ENCODE measurements around the gene FOXD3. TPM values are rescaled to one million over a fixed set of nuclear protein-coding genes. Genes with fewer than 3 reads are reported as not detected.

The FOXD3 gene
- total RNA-seq, 4 donors from 2014 or later, result not detected

DNA sequence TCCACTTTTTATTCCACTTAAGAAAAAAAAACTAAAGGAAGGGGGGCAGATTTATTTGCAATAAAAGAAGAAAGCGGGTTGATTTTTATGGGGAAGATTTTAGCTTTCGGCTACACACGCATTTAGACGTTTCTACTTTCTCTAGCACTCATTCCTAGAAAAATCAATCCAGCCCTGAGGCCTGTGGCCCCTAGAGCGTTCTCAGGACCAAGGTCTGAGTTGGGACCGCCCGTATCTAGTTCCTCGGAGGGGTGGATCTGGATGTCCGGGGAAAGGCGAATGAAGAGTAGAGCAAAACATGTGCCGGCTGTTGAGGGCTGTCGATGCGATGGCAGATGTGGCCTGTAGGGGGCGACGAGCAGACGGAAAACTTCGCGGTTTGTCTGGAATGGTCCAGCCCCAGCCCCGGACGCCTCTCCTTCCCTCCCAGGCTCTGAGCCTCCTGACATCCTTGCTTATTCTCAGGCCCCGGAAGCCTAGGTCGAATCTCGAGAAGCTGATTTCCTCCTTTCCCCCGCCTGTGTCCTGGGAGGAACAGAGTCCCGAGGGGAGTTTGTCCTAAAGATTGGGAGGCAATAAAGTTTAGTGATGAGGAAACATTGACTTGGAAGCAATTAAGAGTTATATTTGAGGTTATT lies 5.2 kb downstream of the FOXD3 start:
- TF ChIP-seq, protein P1, sequence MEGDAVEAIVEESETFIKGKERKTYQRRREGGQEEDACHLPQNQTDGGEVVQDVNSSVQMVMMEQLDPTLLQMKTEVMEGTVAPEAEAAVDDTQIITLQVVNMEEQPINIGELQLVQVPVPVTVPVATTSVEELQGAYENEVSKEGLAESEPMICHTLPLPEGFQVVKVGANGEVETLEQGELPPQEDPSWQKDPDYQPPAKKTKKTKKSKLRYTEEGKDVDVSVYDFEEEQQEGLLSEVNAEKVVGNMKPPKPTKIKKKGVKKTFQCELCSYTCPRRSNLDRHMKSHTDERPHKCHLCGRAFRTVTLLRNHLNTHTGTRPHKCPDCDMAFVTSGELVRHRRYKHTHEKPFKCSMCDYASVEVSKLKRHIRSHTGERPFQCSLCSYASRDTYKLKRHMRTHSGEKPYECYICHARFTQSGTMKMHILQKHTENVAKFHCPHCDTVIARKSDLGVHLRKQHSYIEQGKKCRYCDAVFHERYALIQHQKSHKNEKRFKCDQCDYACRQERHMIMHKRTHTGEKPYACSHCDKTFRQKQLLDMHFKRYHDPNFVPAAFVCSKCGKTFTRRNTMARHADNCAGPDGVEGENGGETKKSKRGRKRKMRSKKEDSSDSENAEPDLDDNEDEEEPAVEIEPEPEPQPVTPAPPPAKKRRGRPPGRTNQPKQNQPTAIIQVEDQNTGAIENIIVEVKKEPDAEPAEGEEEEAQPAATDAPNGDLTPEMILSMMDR (IDR thresholded peaks at IDR 0.05; ENCODE audit: low read depth), result no peak

DNA sequence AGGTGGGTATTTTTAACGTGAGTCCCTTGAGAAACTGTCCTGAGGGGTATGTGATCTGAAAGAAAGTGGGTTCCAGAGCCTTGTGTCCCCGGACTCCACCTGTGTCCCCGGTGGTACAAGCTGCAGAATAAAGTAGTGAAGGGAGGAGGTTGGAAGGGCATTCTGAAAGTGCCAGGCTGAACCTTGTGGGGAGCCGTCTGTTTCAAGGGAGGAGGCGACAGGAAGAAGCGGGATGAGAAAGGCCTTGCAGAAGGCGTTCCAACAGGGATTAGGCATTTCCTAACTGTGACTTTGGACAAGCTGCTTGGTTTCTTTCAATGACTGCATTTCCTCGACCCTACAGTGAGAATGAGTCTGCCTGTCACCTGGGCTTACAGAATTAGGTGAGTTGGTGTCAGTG lies 5.8 kb downstream of the FOXD3 start:
- TF ChIP-seq, protein P1 (IDR thresholded peaks at IDR 0.05; ENCODE audit: low read depth), result no peak

DNA sequence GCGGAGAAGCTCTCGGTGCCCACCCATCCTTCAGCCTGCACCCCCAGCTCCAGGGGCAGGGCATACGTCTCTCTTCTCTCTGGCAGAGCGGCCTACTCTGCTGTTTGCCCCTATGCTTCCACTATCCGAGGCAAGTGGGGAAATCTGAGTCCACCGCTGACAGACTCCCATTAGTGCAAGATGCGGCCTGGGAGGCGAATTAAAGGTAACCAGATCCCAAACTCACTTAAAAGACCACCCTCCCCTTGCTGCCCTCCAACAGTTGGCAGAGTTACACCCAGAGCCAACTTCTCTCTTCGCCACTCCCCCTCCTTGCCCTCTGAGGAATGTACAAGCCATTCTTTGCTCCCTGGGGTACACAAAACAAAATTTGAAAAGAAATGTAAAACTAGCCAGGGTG lies 6.4 kb downstream of the FOXD3 start:
- TF ChIP-seq, protein P1 (IDR thresholded peaks at IDR 0.05; ENCODE audit: low read depth), result no peak

DNA sequence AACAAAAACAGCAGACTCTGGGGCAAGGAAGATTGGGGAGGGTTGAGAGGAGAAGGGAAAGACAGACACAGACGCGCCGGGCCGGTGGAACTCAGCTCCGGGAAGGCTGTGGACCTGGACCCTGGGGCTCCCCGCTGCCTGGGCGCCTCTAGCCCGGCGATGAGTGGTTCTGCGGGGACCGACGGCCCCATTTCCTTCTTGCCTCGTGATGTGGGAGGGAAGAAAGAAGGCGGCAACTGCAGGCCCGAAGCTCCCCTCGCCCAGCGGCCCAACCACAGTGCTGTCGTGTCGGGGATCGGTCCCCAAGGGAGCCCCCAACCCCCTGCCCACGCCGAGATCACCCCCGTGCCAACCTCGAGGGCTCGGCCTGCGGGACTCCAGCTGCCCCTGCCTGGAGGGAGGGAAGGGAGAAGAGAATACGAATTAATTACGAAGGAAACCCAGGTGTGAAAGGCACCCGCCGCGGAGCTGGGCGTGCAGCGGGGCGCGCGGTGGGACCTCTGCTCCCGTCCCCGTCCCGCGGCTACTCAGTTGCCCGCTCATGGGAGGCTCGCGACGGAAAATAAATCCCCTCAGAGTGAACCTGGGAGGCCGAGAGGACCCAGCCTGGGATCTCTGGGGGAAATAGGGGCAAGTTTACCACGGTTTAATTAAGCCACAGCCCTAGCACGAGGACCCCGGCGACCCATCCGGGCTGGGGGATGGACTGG lies 7.4 kb downstream of the FOXD3 start:
- TF ChIP-seq, protein P1 (IDR thresholded peaks at IDR 0.05; ENCODE audit: low read depth), result no peak

DNA sequence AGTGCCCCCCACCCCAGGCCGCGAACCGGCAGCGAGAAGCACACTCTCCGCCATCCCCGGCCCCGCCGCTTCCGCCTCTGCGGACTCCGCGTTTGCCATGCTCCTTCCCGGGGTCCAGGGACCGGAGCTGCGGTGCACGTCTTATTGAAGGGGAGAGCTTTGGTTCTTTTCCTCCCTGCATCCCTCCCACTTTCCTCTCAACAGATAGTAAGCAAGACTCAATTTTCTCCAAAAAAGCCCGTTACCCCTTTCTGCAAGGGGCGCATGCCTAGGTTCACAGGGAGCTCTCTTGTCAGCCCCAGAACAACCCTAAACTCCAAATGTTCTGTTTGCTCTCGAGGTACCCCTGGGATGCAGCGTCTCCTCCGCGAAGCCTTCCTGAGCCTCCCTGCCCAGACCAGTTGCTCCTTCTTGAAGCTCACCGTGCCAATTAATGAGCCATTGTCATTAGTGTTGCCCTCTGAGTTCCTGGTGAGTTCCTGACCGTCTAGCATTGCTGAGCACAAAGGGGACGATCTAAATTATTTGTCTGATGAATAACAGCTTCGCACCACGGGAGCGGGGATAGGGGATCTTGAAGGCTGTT lies 8.1 kb downstream of the FOXD3 start:
- TF ChIP-seq, protein P1 (IDR thresholded peaks at IDR 0.05; ENCODE audit: low read depth), result no peak

DNA sequence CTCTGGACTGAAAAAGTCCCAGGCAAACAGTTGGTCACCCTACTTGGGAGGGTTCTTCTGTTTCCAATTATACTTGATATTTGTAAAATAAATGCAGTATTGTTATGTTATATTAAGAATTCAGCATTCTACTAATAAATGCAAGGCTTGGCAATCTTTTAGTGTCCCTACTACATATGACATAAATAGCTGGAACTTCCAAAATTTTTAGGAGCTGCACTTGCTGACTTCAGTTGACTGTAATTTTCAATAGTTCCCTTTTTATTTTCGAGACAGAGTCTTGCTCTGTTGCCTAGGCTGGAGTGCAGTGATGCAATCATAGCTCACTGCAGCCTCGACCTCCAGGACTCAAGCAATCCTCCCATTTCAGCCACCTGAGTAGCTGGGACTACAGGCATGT lies 20.0 kb downstream of the FOXD3 start:
- TF ChIP-seq, protein P1 (IDR thresholded peaks at IDR 0.05; ENCODE audit: low read depth), result no peak

DNA sequence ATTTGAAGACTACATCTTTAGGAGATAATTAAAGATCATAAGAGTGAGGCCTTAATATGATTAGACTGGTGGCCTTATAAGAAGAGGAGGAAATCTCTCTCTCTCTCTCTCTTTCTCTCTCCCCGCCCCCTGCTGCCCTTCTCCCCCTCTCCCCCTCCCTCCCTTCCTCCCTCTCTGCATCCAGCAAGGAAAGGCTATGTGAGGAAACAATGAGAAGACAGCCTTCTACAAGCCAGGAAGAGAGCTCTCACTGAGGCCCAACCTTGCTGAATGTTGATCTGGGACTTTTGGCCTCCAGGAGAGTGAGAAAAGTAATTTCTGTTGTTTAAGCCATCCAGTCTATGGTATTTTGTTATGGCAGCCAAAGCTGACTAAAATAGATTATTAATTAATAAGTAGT lies 21.6 kb downstream of the FOXD3 start:
- TF ChIP-seq, protein P1 (IDR thresholded peaks at IDR 0.05; ENCODE audit: low read depth), result no peak

All from subcutaneous adipose tissue (tissue), 4 donors.